Measurements from ENCODE around the gene GPX4.

The GPX4 gene

DNA sequence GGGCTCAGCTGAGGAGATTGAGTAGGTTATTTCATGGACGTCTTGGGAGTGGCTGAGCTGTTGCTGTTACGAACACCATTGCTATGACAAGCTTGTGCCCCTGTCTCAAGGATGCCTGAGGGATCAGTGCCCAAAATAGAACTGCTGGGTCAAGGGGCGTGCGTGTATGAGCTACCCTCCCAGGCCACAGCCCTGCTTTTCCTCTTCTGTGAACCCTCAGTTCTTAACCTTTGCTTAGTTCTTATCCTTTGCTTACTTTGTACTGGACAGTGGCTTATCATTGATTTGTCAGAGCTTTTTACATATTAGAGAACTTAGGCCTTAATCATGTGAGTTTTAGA is 27.8 kb upstream of the GPX4 start:
- Histone ChIP-seq H3K27ac (ENCODE audit: low read depth, low read length) (no peak overlapping the region), H3K9ac (ENCODE audit: low read length in 5 of 5) (no peak overlapping the region), H3K4me3 (ENCODE audit: low read depth in 1 of 5, low read length in 5 of 5) (peak overlapping the region in 1 of 5 donors; percentile 10), H3K27me3 (ENCODE audit: control insufficient read depth in 5 of 5, insufficient read depth in 4 of 5, low read length in 5 of 5) (peaks cover 0 to under 1% (median under 1%) of the 10 kb centered on the region in 5 donors), H3K36me3 (ENCODE audit: control insufficient read depth in 5 of 5, insufficient read depth in 5 of 5, low read length in 5 of 5) (peaks cover 0 to 34% (median 6%) of the 10 kb centered on the region in 5 donors), H3K4me1 (ENCODE audit: control insufficient read depth in 5 of 5, insufficient read depth in 5 of 5, low read length in 5 of 5) (peaks cover 0 to 46% (median 24%) of the 10 kb centered on the region in 5 donors), H3K9me3 (ENCODE audit: control insufficient read depth in 5 of 5, low read length in 5 of 5) (no peaks in the 10 kb centered on the region)

DNA sequence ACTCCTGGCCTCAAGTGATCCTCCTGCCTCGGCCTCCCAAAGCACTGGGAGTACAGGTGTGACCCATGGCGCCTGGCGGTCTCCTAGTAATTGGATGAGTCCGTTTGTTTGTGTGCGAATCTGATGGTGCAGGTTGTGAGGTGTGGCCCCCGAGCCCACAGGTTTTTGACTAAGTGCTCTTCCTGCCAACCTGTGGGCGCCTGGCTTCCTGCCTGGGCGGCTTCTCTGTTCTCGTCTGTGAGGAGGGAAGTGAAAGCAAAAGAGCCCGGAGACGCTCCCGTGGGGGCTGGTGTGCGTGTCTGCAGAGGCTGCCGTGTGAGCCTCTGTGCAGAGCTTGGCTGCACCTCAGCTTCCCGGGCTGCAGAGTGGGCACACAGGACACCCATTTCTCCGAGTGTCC is 26.8 kb upstream of the GPX4 start:
- H3K9me3 ChIP-seq (ENCODE audit: control insufficient read depth in 5 of 5, low read length in 5 of 5), result no peaks in the 10 kb centered on the region
- peaks cover 0 to 34% (median 6%) of the 10 kb centered on the region in 5 donors for H3K36me3 ChIP-seq (ENCODE audit: control insufficient read depth in 5 of 5, insufficient read depth in 5 of 5, low read length in 5 of 5)
- H3K27ac ChIP-seq (ENCODE audit: low read depth, low read length), result no peak overlapping the region
- H3K27me3 ChIP-seq (ENCODE audit: control insufficient read depth in 5 of 5, insufficient read depth in 4 of 5, low read length in 5 of 5), result no peaks in the 10 kb centered on the region
- H3K4me1 ChIP-seq (ENCODE audit: control insufficient read depth in 5 of 5, insufficient read depth in 5 of 5, low read length in 5 of 5), result peaks cover 0 to 48% (median 30%) of the 10 kb centered on the region in 5 donors
- no peak overlapping the region for H3K9ac ChIP-seq (ENCODE audit: low read length in 5 of 5)
- peak overlapping the region in 1 of 5 donors; percentile 33 for H3K4me3 ChIP-seq (ENCODE audit: low read depth in 1 of 5, low read length in 5 of 5)

DNA sequence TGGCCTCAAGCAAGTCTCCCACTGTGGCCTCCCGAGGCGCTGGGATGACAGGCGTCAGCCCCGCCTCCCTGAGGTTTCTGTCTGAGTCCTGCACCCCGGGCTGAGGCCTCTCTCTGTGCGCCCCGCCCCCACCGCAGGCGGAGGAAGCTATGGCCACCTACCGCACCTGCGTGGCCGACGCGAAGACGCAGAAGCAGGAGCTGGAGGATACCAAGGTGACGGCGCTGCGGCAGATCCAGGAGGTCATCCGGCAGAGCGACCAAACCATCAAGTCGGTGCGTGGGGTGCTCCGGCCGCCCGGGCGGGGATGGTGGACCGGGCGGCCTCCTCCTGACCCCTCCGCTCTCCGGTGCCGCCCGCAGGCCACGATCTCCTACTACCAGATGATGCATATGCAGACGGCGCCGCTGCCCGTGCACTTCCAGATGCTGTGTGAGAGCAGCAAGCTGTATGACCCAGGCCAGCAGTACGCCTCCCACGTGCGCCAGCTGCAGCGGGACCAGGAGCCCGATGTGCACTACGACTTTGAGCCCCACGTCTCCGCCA is 24.2 kb upstream of the GPX4 start:
- Histone ChIP-seq H3K9ac (ENCODE audit: low read length in 5 of 5) (no peak overlapping the region), H3K4me1 (ENCODE audit: control insufficient read depth in 5 of 5, insufficient read depth in 5 of 5, low read length in 5 of 5) (peaks cover 0 to 58% (median 37%) of the 10 kb centered on the region in 5 donors), H3K36me3 (ENCODE audit: control insufficient read depth in 5 of 5, insufficient read depth in 5 of 5, low read length in 5 of 5) (peaks cover 0 to 41% (median 11%) of the 10 kb centered on the region in 5 donors), H3K4me3 (ENCODE audit: low read depth in 1 of 5, low read length in 5 of 5) (no peak overlapping the region), H3K27ac (ENCODE audit: low read depth, low read length) (no peak overlapping the region), H3K9me3 (ENCODE audit: control insufficient read depth in 5 of 5, low read length in 5 of 5) (no peaks in the 10 kb centered on the region), H3K27me3 (ENCODE audit: control insufficient read depth in 5 of 5, insufficient read depth in 4 of 5, low read length in 5 of 5) (no peaks in the 10 kb centered on the region)

DNA sequence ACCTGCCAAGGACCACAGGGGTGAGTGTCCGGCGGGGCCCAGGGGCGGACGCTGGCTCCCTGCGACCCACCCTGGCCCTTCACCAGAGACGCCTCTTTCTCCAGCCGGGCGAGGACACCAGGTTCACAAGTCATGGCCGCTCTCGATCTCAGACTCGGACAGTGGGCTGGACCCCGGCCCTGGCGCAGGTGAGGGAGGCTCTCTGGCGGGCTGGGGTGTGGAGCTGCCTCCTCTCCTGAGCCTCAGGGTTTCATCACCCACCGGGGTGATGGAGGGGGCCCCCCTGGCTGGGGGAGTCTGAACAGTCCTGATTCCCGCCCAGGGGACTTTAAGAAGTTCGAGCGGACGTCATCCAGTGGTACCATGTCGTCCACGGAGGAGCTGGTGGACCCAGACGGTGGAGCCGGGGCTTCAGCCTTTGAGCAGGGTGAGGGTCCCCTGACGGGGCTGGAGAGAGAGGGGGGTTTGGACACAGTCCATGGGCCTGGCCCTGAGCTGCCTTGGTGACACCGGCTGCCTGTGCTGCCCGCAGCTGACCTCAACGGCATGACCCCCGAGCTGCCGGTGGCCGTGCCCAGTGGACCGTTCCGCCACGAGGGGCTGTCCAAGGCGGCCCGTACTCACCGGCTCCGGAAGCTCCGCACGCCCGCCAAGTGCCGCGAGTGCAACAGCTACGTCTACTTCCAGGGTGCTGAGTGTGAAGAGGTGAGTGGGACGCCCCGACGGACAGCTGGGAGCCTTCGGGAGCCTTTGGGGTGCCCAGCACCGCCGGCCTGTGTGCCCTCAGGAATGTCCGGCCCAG is 23.2 kb upstream of the GPX4 start:
- H3K9ac ChIP-seq (ENCODE audit: low read length in 5 of 5), result no peak overlapping the region
- no peaks in the 10 kb centered on the region for H3K9me3 ChIP-seq (ENCODE audit: control insufficient read depth in 5 of 5, low read length in 5 of 5)
- no peaks in the 10 kb centered on the region for H3K27me3 ChIP-seq (ENCODE audit: control insufficient read depth in 5 of 5, insufficient read depth in 4 of 5, low read length in 5 of 5)
- no peak overlapping the region for H3K27ac ChIP-seq (ENCODE audit: low read depth, low read length)
- peaks cover 0 to 43% (median 11%) of the 10 kb centered on the region in 5 donors for H3K36me3 ChIP-seq (ENCODE audit: control insufficient read depth in 5 of 5, insufficient read depth in 5 of 5, low read length in 5 of 5)
- peaks cover 0 to 52% (median 33%) of the 10 kb centered on the region in 5 donors for H3K4me1 ChIP-seq (ENCODE audit: control insufficient read depth in 5 of 5, insufficient read depth in 5 of 5, low read length in 5 of 5)
- no peak overlapping the region for H3K4me3 ChIP-seq (ENCODE audit: low read depth in 1 of 5, low read length in 5 of 5)

DNA sequence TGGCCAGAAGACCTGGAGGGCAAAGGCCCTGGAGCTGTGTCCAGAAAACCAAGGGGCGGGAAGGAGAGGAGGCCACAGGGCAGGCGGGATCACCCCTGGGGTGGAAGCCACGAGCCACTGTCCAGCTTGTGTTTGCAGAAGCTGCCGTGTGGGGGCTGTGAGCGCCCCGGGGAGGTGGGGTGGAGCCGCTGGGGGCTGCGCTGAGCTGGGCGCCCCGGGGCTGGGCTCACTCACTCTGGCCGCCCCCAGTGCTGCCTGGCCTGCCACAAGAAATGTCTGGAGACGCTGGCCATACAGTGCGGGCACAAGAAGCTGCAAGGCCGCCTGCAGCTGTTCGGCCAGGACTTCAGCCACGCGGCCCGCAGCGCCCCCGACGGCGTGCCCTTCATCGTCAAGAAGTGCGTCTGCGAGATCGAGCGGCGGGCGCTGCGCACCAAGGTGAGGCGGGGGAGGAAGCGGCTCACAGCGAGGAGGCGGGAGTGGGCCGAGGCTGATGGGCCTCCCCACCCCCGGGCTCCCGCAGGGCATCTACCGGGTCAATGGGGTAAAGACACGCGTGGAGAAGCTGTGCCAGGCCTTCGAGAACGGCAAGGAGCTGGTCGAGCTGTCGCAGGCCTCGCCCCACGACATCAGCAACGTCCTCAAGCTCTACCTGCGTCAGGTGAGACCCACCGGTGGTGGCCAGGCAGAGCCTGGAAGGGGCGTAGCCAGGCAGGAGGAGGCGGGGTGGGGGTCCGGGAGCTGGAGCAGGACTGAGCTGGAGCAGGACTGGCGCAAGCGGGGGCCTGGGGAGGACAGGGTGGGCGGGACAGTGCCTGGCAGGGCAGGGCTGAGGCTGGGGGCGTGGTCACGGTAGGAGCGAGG is 22.3 kb upstream of the GPX4 start:
- Histone ChIP-seq H3K9ac (ENCODE audit: low read length in 5 of 5) (no peak overlapping the region), H3K4me1 (ENCODE audit: control insufficient read depth in 5 of 5, insufficient read depth in 5 of 5, low read length in 5 of 5) (peaks cover 0 to 54% (median 39%) of the 10 kb centered on the region in 5 donors), H3K36me3 (ENCODE audit: control insufficient read depth in 5 of 5, insufficient read depth in 5 of 5, low read length in 5 of 5) (peaks cover 0 to 49% (median 16%) of the 10 kb centered on the region in 5 donors), H3K27ac (ENCODE audit: low read depth, low read length) (no peak overlapping the region), H3K4me3 (ENCODE audit: low read depth in 1 of 5, low read length in 5 of 5) (no peak overlapping the region), H3K9me3 (ENCODE audit: control insufficient read depth in 5 of 5, low read length in 5 of 5) (no peaks in the 10 kb centered on the region), H3K27me3 (ENCODE audit: control insufficient read depth in 5 of 5, insufficient read depth in 4 of 5, low read length in 5 of 5) (no peaks in the 10 kb centered on the region)

DNA sequence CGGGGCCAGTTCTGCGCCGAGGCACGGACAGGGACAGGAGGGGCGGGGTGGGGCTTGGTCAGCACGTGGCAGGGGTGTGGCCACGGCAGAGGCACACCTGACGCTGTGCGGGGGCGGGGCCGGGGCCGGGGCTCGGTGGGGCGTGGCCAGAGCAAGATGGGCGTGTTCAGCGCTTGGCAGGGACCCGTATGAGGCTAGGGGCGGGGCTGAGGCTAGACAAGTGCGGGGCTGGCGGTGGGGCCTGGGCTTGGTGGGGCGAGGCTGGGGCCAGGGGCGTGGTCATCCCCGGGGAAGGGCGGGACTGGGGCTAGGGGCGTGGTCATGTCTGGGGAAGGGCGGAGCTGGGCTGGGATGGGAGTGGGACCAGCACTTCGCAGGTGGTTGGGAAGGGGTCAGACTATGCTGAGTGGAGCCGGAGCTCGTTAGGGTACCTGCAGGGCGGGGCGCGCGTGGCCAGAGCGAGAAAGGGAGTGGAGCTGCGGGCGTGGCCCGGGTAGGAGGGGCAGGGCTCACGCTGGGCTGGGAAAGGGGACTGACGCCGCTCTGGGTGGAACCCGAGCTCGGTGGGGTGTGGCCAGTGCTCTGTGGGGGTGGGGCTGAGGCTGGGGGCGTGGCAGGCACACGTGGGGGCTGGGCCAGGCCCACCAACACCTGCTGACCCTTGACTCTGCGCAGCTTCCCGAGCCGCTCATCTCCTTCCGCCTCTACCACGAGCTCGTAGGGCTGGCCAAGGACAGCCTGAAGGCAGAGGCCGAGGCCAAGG is 21.4 kb upstream of the GPX4 start:
- Histone ChIP-seq H3K9ac (ENCODE audit: low read length in 5 of 5) (no peak overlapping the region), H3K27me3 (ENCODE audit: control insufficient read depth in 5 of 5, insufficient read depth in 4 of 5, low read length in 5 of 5) (no peaks in the 10 kb centered on the region), H3K4me1 (ENCODE audit: control insufficient read depth in 5 of 5, insufficient read depth in 5 of 5, low read length in 5 of 5) (peaks cover 0 to 51% (median 38%) of the 10 kb centered on the region in 5 donors), H3K36me3 (ENCODE audit: control insufficient read depth in 5 of 5, insufficient read depth in 5 of 5, low read length in 5 of 5) (peaks cover 0 to 54% (median 20%) of the 10 kb centered on the region in 5 donors), H3K27ac (ENCODE audit: low read depth, low read length) (no peak overlapping the region), H3K9me3 (ENCODE audit: control insufficient read depth in 5 of 5, low read length in 5 of 5) (no peaks in the 10 kb centered on the region), H3K4me3 (ENCODE audit: low read depth in 1 of 5, low read length in 5 of 5) (peak overlapping the region in 4 of 5 donors; percentile 17 to 49 (median 25))

DNA sequence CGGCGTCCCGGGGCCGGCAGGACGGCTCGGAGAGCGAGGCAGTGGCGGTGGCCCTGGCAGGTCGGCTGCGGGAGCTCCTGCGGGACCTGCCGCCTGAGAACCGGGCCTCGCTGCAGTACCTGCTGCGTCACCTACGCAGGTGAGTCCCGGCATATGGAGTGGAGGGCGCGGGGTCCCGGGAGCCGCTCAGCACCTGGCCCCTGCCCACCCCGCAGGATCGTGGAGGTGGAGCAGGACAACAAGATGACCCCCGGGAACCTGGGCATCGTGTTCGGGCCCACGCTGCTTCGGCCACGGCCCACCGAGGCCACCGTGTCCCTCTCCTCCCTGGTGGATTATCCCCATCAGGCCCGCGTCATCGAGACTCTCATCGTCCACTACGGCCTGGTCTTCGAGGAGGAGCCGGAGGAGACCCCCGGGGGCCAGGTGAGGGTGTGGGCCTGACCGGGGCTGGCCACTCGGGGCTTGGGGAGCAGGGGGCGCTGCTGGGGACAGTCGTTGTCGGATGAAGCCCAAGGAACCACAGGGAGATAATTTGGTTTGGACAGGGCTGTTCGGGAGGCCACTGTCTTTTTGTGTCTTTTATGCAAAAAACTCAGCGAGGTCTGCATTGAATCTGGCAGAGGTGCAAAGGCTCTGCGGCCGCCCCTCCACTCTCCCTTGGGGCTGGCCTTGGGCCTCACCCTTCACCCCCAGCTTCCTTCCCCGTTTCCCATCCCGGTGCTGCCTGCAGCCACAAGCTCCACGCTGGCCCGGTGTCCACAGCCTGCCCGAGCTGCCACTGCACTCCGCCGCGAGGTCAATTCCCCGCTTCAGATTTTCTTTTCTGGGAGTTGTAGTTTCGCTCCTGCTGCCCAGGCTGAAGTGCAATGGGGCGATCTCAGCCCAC is 20.6 kb upstream of the GPX4 start:
- Histone ChIP-seq H3K4me3 (ENCODE audit: low read depth in 1 of 5, low read length in 5 of 5) (peak overlapping the region in 2 of 5 donors; percentile 28 to 49), H3K27ac (ENCODE audit: low read depth, low read length) (no peak overlapping the region), H3K9me3 (ENCODE audit: control insufficient read depth in 5 of 5, low read length in 5 of 5) (no peaks in the 10 kb centered on the region), H3K36me3 (ENCODE audit: control insufficient read depth in 5 of 5, insufficient read depth in 5 of 5, low read length in 5 of 5) (peaks cover 0 to 58% (median 28%) of the 10 kb centered on the region in 5 donors), H3K9ac (ENCODE audit: low read length in 5 of 5) (no peak overlapping the region), H3K4me1 (ENCODE audit: control insufficient read depth in 5 of 5, insufficient read depth in 5 of 5, low read length in 5 of 5) (peaks cover 3 to 54% (median 43%) of the 10 kb centered on the region in 5 donors), H3K27me3 (ENCODE audit: control insufficient read depth in 5 of 5, insufficient read depth in 4 of 5, low read length in 5 of 5) (no peaks in the 10 kb centered on the region)

DNA sequence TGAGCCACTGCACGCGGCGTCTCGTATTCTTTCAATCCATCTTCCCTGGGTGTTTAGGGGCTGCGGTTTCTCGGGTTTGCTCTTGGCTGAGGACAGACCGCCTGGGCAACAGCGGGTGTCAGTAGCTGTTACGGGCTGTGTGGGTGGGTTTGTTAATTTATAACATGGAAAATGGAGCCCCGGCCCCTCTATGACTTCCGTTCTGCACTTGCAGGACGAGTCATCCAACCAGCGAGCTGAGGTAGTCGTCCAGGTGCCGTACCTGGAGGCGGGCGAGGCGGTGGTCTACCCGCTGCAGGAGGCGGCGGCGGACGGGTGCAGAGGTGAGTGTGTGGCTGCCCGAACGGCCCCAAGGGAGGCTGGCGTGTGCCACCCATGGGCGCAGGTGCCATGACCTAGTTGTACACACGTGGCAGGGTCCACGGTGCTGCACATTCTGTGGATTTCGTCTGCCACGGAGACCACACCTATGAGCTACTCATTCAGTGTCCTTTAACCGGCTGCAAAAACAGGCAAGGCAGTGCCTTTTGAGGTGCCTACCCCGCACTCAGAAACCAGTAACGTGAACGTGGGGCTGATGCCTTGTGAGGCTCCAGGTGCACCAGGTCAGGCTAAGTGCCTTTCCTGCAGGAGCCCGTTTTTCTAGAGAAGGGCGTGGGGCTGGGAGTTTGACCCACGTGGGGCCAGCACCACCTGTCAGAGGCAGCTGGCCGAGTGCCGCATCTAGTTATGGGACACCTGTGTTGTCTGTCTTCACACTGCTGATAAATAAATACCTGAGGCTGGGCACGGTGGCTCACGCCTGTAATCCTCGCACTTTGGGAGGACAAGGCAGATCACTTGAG is 19.5 kb upstream of the GPX4 start:
- peaks cover 3 to 65% (median 53%) of the 10 kb centered on the region in 5 donors for H3K4me1 ChIP-seq (ENCODE audit: control insufficient read depth in 5 of 5, insufficient read depth in 5 of 5, low read length in 5 of 5)
- H3K27me3 ChIP-seq (ENCODE audit: control insufficient read depth in 5 of 5, insufficient read depth in 4 of 5, low read length in 5 of 5), result no peaks in the 10 kb centered on the region
- no peak overlapping the region for H3K9ac ChIP-seq (ENCODE audit: low read length in 5 of 5)
- peaks cover 0 to 68% (median 38%) of the 10 kb centered on the region in 5 donors for H3K36me3 ChIP-seq (ENCODE audit: control insufficient read depth in 5 of 5, insufficient read depth in 5 of 5, low read length in 5 of 5)
- no peak overlapping the region for H3K27ac ChIP-seq (ENCODE audit: low read depth, low read length)
- H3K9me3 ChIP-seq (ENCODE audit: control insufficient read depth in 5 of 5, low read length in 5 of 5), result no peaks in the 10 kb centered on the region
- no peak overlapping the region for H3K4me3 ChIP-seq (ENCODE audit: low read depth in 1 of 5, low read length in 5 of 5)
